KBM-7 (cell line): ENCODE results near the gene PIP4K2B.
A peak's percentile ranks its signal among the peaks of the same experiment; 100 is the strongest.
"Not testable (repeated sequence)": the region's sequence is repeated elsewhere in the genome, so short reads cannot be mapped to it uniquely, and the experiment has no call there.

ENCODE experiments used
- DNase-seq: peaks from one replicate; pipeline ENCODE4 v3.0.0-alpha.2; 2015
- in situ Hi-C: fragments of 300-500 bp; cut with MboI; formaldehyde crosslinking; loops from 2 replicates; pipeline ENCODE4 v1.14.3; 2020; ENCODE audit warnings: low sequenced_read_pairs, low pct_unique_long_range_greater_than_20kb, mixed read lengths

PIP4K2B gene

GRCh38 chr17:38799501-38800236, at the start of gene PIP4K2B:
Gene PIP4K2B, minus strand, starts transcription at chr17:38799556. Its CDS starts 132 bp downstream, at chr17:38799424.
- peak; percentile 99 for DNase-seq
- in situ Hi-C loops = no loop called here

- in situ Hi-C loops = no loop called here
- no peak for DNase-seq
These were observed 49.2 kb upstream of the PIP4K2B start for GRCh38 chr17:38848557-38848891.

GRCh38 chr17:38844261-38844757, 45.0 kb upstream of the PIP4K2B start:
- no peak for DNase-seq
- in situ Hi-C loops = no loop called here

- in situ Hi-C loops = no loop called here
These were observed 26.4 kb upstream of the PIP4K2B start for GRCh38 chr17:38825762-38826247.

GRCh38 chr17:38824899-38825761, 25.8 kb upstream of the PIP4K2B start, which contains the start of gene CWC25:
Gene CWC25, minus strand, starts transcription at chr17:38825321. Its CDS starts 138 bp downstream, at chr17:38825183.
- in situ Hi-C loops = no loop called here
- peak; percentile 99 for DNase-seq

More at GRCh38 chr17:38825762-38826247, 26.4 kb upstream of the PIP4K2B start:
- DNase-seq = no peak

GRCh38 chr17:38815576-38816193, 16.3 kb upstream of the PIP4K2B start:
- in situ Hi-C loops = no loop called here
- peak; percentile 24 for DNase-seq

- DNase-seq = no peak
- in situ Hi-C loops = no loop called here
These were observed 10.5 kb upstream of the PIP4K2B start for GRCh38 chr17:38809828-38810227.

- no peak for DNase-seq
- in situ Hi-C loops = no loop called here
These were observed 943 bp upstream of the PIP4K2B start for GRCh38 chr17:38800237-38800760.

GRCh38 chr17:38798614-38799500, 499 bp downstream of the PIP4K2B start:
- in situ Hi-C loops = no loop called here
- peak; percentile 69 for DNase-seq

- in situ Hi-C loops = no loop called here
- DNase-seq = no peak
These were observed 1.5 kb downstream of the PIP4K2B start for GRCh38 chr17:38797828-38798227.

GRCh38 chr17:38797158-38797490, 2.2 kb downstream of the PIP4K2B start:
- in situ Hi-C loops = no loop called here

GRCh38 chr17:38796451-38797157, 2.8 kb downstream of the PIP4K2B start:
- in situ Hi-C loops = no loop called here
- no peak for DNase-seq

More at GRCh38 chr17:38797158-38797490, 2.2 kb downstream of the PIP4K2B start:
- no peak for DNase-seq

GRCh38 chr17:38794221-38794620, 5.1 kb downstream of the PIP4K2B start:
- in situ Hi-C loops = no loop called here
- no peak for DNase-seq

GRCh38 chr17:38791162-38791561, 8.2 kb downstream of the PIP4K2B start:
- in situ Hi-C loops = no loop called here
- no peak for DNase-seq

GRCh38 chr17:38790148-38790707, 9.1 kb downstream of the PIP4K2B start:
- DNase-seq, in situ Hi-C loops: not testable (repeated sequence)

- DNase-seq = no peak
- in situ Hi-C loops = no loop called here
These were observed 10.2 kb downstream of the PIP4K2B start for GRCh38 chr17:38789185-38789584.

- in situ Hi-C loops, DNase-seq: not testable (repeated sequence)
These were observed 11.4 kb downstream of the PIP4K2B start for GRCh38 chr17:38787999-38788398.
